SK-N-SH (cell line): ENCODE measurements around the gene FASTK. TPM values are rescaled to one million over a fixed set of nuclear protein-coding genes. Genes with fewer than 3 reads are reported as not detected.

Source experiments
- CTCF ChIA-PET: fragments of 300-600, 350-600 bp; formaldehyde crosslinking; extraction: SDS; loops from one replicate; lab custom pipeline; 2021; lab: Yijun Ruan, JAX
- POLR2A ChIA-PET: fragments of 350-600 bp; sonication (Branson Sonifier 250); formaldehyde crosslinking; extraction: SDS; loops from one replicate; lab custom pipeline; 2020; ENCODE audit warnings: antibody characterized with exemption, inconsistent platforms; lab: Yijun Ruan, JAX
- DNase-seq: peaks from one replicate; pipeline ENCODE4 v3.0.0; 2012
- H2AFZ ChIP-seq: fragments of 200-600 bp; sonication (generic); 2 replicates; pipeline ENCODE4 v1.8.1; 2016; ENCODE audit warnings: antibody characterized with exemption, mild to moderate bottlenecking, low read depth
- H3F3A ChIP-seq: fragments of 200-600 bp; sonication (generic); replicated peaks from 2 replicates; pipeline ENCODE3; 2016; ENCODE audit warnings: antibody characterized with exemption, mild to moderate bottlenecking; ENCODE audit not compliant: insufficient read depth
- H3K27ac ChIP-seq, 2 experiments: fragments of 200-500 bp in 1 of 2; fragments of 200-600 bp in 1 of 2; sonication (Bioruptor generic) in 1 of 2; sonication (generic), shearing (Covaris generic) in 1 of 2; 2 replicates each; pipeline versions ENCODE4 v1.5.1 to v1.6.1; 2014 to 2016; ENCODE audit warnings: low read depth in 2 of 2, inconsistent platforms in 1 of 2, low read length in 1 of 2, mild to moderate bottlenecking in 1 of 2, mixed read lengths in 1 of 2
- H3K27me3 ChIP-seq: fragments of 200-600 bp; sonication (generic), shearing (Covaris generic); 2 replicates; pipeline ENCODE4 v1.6.1; 2016; ENCODE audit warnings: mixed run types; ENCODE audit not compliant: insufficient read depth
- H3K36me3 ChIP-seq, 2 experiments: fragments of 200-500 bp in 1 of 2; fragments of 200-600 bp in 1 of 2; sonication (Bioruptor generic) in 1 of 2; sonication (generic) in 1 of 2; replicated peaks in 1 of 2; 2 replicates each; pipeline versions ENCODE3 to v1.5.1; 2014 to 2016; ENCODE audit warnings: low read length in 1 of 2, mild to moderate bottlenecking in 1 of 2; ENCODE audit not compliant: insufficient read depth in 2 of 2, control insufficient read depth in 1 of 2
- H3K4me1 ChIP-seq, 2 experiments: fragments of 200-500 bp in 1 of 2; fragments of 200-600 bp in 1 of 2; sonication (Bioruptor generic) in 1 of 2; sonication (generic), shearing (Covaris generic) in 1 of 2; 2 replicates each; pipeline versions ENCODE4 v1.5.1 to v1.6.1; 2014 to 2016; ENCODE audit warnings: low read depth in 1 of 2, low read length in 1 of 2, mixed run types in 1 of 2; ENCODE audit not compliant: insufficient read depth in 2 of 2, control insufficient read depth in 1 of 2
- H3K4me2 ChIP-seq: fragments of 200-600 bp; sonication (generic), shearing (Covaris generic); 2 replicates; pipeline ENCODE4 v1.6.1; 2017; ENCODE audit warnings: mixed run types
- H3K4me3 ChIP-seq, 2 experiments: fragments of 200-500 bp in 1 of 2; fragments of 200-600 bp in 1 of 2; sonication (Bioruptor generic) in 1 of 2; sonication (generic), shearing (Covaris generic) in 1 of 2; 2 replicates each; pipeline versions ENCODE4 v1.5.1 to v1.8.1; 2014 to 2016; ENCODE audit warnings: low read depth in 2 of 2, inconsistent platforms in 1 of 2, low read length in 1 of 2, mild to moderate bottlenecking in 1 of 2, mixed read lengths in 1 of 2, moderate library complexity in 1 of 2
- H3K79me2 ChIP-seq: fragments of 200-600 bp; sonication (generic); 2 replicates; pipeline ENCODE4 v1.8.1; 2017; ENCODE audit warnings: mild to moderate bottlenecking; ENCODE audit not compliant: insufficient read depth
- H3K9ac ChIP-seq: fragments of 200-600 bp; sonication (generic); 2 replicates; pipeline ENCODE4 v1.6.1; 2017; ENCODE audit warnings: mixed run types
- H3K9me2 ChIP-seq: fragments of 200-600 bp; sonication (generic); 2 replicates; pipeline ENCODE4 v1.6.1; 2017; ENCODE audit warnings: mixed run types
- H3K9me3 ChIP-seq: fragments of 200-600 bp; sonication (generic); 2 replicates; pipeline ENCODE4 v1.6.1; 2017; ENCODE audit warnings: mixed run types, mild to moderate bottlenecking, moderate library complexity
- H4K20me1 ChIP-seq: fragments of 200-600 bp; sonication (generic); 2 replicates; pipeline ENCODE4 v1.6.1; 2017; ENCODE audit warnings: mild to moderate bottlenecking, mixed run types; ENCODE audit not compliant: insufficient read depth
- CHD2 ChIP-seq: fragments of 150-350 bp; IDR thresholded peaks from 2 replicates; pipeline ENCODE4 v1.6.1; 2018; ENCODE audit warnings: low read length; ENCODE audit not compliant: partially characterized antibody
- ELF1 ChIP-seq: IDR thresholded peaks from 2 replicates; pipeline ENCODE4 v1.4.0; 2012
- EP300 ChIP-seq, 2 experiments: IDR thresholded peaks; 2 replicates each; pipeline versions ENCODE4 v1.4.0 to v1.6.1; 2012; ENCODE audit warnings: borderline replicate concordance in 1 of 2, low read depth in 1 of 2, low read length in 1 of 2
- EZH2phosphoT487 ChIP-seq: fragments of 200-600 bp; sonication (generic); IDR thresholded peaks from 2 replicates; pipeline ENCODE4 v1.6.1; 2017; ENCODE audit warnings: low read depth, mixed run types, mild to moderate bottlenecking, antibody characterized with exemption, moderate library complexity, borderline replicate concordance
- FOSL2 ChIP-seq: IDR thresholded peaks from 2 replicates; pipeline ENCODE4 v1.4.0; 2012; ENCODE audit warnings: low read depth, mild to moderate bottlenecking, moderate library complexity, borderline replicate concordance
- FOXM1 ChIP-seq: IDR thresholded peaks from 2 replicates; pipeline ENCODE4 v1.4.0; 2012; ENCODE audit warnings: low read depth, mild to moderate bottlenecking
- GATA2 ChIP-seq: sonication (generic); formaldehyde crosslinking; IDR thresholded peaks from 2 replicates; pipeline ENCODE4 v1.5.0; 2020; ENCODE audit warnings: mild to moderate bottlenecking, missing genetic modification reagents
- JUND ChIP-seq: IDR thresholded peaks from 2 replicates; pipeline ENCODE4 v1.4.0; 2012
- MXI1 ChIP-seq: IDR thresholded peaks from 2 replicates; pipeline ENCODE4 v1.6.1; 2012; ENCODE audit warnings: mild to moderate bottlenecking, low read depth, low read length, improper control_type of control experiment
- RCOR1 ChIP-seq: fragments of 150-350 bp; IDR thresholded peaks from 2 replicates; pipeline ENCODE4 v1.6.1; 2017; ENCODE audit warnings: antibody characterized with exemption, low read length
- RXRA ChIP-seq: IDR thresholded peaks from 2 replicates; pipeline ENCODE4 v1.4.0; 2012; ENCODE audit warnings: low read depth, mild to moderate bottlenecking, borderline replicate concordance
- SIN3A ChIP-seq: IDR thresholded peaks from 2 replicates; pipeline ENCODE4 v1.6.1; 2012; ENCODE audit warnings: low read depth, mild to moderate bottlenecking, low read length, moderate library complexity, borderline replicate concordance
- SMC3 ChIP-seq: IDR thresholded peaks from 2 replicates; pipeline ENCODE4 v1.6.1; 2012; ENCODE audit warnings: low read depth, low read length, improper control_type of control experiment
- TAF1 ChIP-seq: IDR thresholded peaks from 2 replicates; pipeline ENCODE4 v1.6.1; 2012; ENCODE audit warnings: low read depth, mild to moderate bottlenecking, low read length, moderate library complexity, borderline replicate concordance
- TCF12 ChIP-seq: IDR thresholded peaks from 2 replicates; pipeline ENCODE4 v1.4.0; 2012
- YY1 ChIP-seq: IDR thresholded peaks from 2 replicates; pipeline ENCODE4 v1.4.0; 2012; ENCODE audit warnings: low read depth, mild to moderate bottlenecking
- WGBS: methylation state at CpG from one replicate; pipeline ENCODE4 v1.1.6; 2017; ENCODE audit warnings: low lambda C conversion rate; 5-methylcytosine and 5-hydroxymethylcytosine counted together
- polyA plus RNA-seq, 3 experiments: library from polyadenylated mRNA; depleted of rRNA; stranded (reverse); fragments of >200 nt; gene quantifications; 2 replicates each; pipeline ENCODE4 v1.2.3, GENCODE V29; 2012
- TF ChIP-seq, protein P1 (sequence below): fragments of 150-350 bp; IDR thresholded peaks from 2 replicates; pipeline ENCODE4 v1.6.1; 2016; ENCODE audit warnings: mild to moderate bottlenecking, low read depth, low read length
- TF ChIP-seq, protein P2 (sequence below): fragments of 200-600 bp; sonication (generic); IDR thresholded peaks from 2 replicates; pipeline ENCODE4 v1.6.1; 2017; ENCODE audit warnings: antibody characterized with exemption, mild to moderate bottlenecking, moderate library complexity
- TF ChIP-seq, protein P3 (sequence below): IDR thresholded peaks from 2 replicates; pipeline ENCODE4 v1.4.0; 2012; ENCODE audit warnings: low read depth, borderline replicate concordance
- TF ChIP-seq, protein P4 (sequence below): IDR thresholded peaks from 2 replicates; pipeline ENCODE4 v1.4.0; 2012; ENCODE audit warnings: low read depth

The FASTK gene
- polyA plus RNA-seq, 1 of the 3 experiments (the other 2 are of a cell fraction), result 125 TPM

DNA sequence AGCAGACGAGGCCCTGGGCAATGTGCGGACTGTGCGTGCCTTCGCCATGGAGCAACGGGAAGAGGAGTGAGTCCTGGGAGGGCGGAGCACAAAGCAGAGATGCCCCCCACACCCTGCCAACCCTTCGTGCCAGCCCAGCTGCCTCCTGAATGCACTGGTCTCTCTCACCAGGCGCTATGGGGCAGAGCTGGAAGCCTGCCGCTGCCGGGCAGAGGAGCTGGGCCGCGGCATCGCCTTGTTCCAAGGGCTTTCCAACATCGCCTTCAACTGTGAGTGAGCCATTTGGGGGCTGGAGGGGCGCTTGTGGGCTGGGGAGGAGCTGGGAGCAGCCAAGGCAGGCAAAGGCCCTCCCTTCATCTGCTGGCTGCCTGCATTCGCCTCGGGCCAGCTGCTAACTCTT, 44.7 kb downstream of the FASTK start:
- Histone ChIP-seq H3K27ac (no peak overlapping the region), H3K4me3 (no peak overlapping the region), H3K36me3 (peaks cover 12 to 52% of the 10 kb centered on the region in 2 experiments), H3K9me3 (no peaks in the 10 kb centered on the region), H3K79me2 (peaks cover 22% of the 10 kb centered on the region), H3K27me3 (no peaks in the 10 kb centered on the region), H3K4me2 (no peak overlapping the region), H3K4me1 (peaks cover 25 to 30% of the 10 kb centered on the region in 2 experiments), H2AFZ (no peak overlapping the region), H3K9ac (no peak overlapping the region), H3F3A (peaks cover 25% of the 10 kb centered on the region), H3K9me2 (no peaks in the 10 kb centered on the region), H4K20me1 (no peaks in the 10 kb centered on the region)
- TF ChIP-seq, protein P1, sequence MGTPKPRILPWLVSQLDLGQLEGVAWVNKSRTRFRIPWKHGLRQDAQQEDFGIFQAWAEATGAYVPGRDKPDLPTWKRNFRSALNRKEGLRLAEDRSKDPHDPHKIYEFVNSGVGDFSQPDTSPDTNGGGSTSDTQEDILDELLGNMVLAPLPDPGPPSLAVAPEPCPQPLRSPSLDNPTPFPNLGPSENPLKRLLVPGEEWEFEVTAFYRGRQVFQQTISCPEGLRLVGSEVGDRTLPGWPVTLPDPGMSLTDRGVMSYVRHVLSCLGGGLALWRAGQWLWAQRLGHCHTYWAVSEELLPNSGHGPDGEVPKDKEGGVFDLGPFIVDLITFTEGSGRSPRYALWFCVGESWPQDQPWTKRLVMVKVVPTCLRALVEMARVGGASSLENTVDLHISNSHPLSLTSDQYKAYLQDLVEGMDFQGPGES, result no peak
- no peak for TF ChIP-seq SMC3
- TF ChIP-seq, protein P2, sequence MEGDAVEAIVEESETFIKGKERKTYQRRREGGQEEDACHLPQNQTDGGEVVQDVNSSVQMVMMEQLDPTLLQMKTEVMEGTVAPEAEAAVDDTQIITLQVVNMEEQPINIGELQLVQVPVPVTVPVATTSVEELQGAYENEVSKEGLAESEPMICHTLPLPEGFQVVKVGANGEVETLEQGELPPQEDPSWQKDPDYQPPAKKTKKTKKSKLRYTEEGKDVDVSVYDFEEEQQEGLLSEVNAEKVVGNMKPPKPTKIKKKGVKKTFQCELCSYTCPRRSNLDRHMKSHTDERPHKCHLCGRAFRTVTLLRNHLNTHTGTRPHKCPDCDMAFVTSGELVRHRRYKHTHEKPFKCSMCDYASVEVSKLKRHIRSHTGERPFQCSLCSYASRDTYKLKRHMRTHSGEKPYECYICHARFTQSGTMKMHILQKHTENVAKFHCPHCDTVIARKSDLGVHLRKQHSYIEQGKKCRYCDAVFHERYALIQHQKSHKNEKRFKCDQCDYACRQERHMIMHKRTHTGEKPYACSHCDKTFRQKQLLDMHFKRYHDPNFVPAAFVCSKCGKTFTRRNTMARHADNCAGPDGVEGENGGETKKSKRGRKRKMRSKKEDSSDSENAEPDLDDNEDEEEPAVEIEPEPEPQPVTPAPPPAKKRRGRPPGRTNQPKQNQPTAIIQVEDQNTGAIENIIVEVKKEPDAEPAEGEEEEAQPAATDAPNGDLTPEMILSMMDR, result no peak
- no peak for TF ChIP-seq CHD2
- TF ChIP-seq MXI1, result no peak
- no peak for TF ChIP-seq TCF12
- no peak for TF ChIP-seq GATA2 (CRISPR knock-in tag)
- no peak for TF ChIP-seq SIN3A
- no peak for DNase-seq
- POLR2A ChIA-PET, result no interaction called here
- 95% methylated on average over 14 of the region's 17 CpGs for WGBS
- CTCF ChIA-PET, result interaction anchor here (0.7 to 9.5 kb wide), 4 partner anchors 17 to 88 kb away, joined by 3 to 59 read pairs (median 4); no protein-coding TSS in a partner anchor

DNA sequence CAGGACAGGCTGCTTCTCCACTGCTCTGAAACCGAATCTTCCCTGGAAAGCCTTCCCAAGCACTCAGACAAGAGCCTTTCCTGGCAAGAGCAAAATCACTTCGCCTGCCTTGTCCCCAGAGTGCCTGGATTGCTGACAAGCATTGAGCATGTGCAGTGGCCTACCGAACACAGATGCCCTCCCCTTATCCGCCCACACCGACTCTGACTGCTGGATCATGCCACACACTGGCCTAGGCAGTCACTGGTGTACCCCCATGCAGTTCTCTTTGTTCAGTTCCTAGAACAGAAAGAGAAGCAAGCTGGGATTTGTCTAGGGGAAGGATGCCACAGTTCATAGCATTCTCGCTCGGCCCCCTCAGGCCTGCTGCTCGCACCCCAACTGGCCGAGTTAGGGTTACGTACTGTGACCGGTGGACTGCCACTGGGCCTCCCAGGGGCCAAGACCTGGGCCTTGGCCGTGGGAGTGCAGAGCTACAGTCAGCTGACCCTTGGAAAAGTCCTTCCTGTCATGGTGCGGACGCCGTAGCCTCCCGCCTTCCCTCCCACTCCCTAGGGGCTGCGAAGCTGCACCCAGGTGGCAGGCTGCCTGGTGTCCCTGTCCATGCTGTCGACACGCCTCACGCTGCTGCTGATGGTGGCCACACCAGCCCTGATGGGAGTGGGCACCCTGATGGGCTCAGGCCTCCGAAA, 45.4 kb downstream of the FASTK start:
- Histone ChIP-seq H3K27ac (no peak overlapping the region), H3K79me2 (peaks cover 29% of the 10 kb centered on the region), H3K4me3 (no peak overlapping the region), H3K9me2 (no peaks in the 10 kb centered on the region), H2AFZ (no peak overlapping the region), H3K4me1 (peaks cover 20 to 26% of the 10 kb centered on the region in 2 experiments), H4K20me1 (no peaks in the 10 kb centered on the region), H3K9ac (no peak overlapping the region), H3K27me3 (no peaks in the 10 kb centered on the region), H3K9me3 (no peaks in the 10 kb centered on the region), H3F3A (peaks cover 25% of the 10 kb centered on the region), H3K36me3 (peaks cover 12 to 52% of the 10 kb centered on the region in 2 experiments), H3K4me2 (no peak overlapping the region)
- CTCF ChIA-PET, result interaction anchor here (1.7 to 9.5 kb wide), 2 partner anchors 17 to 25 kb away, joined by 3 to 59 read pairs; no protein-coding TSS in a partner anchor
- WGBS, result 89% methylated on average over 17 of the region's 21 CpGs
- DNase-seq, result no peak
- POLR2A ChIA-PET, result interaction anchor here (1.3 kb wide), 1 partner anchor 10 kb away, joined by 3 read pairs; no protein-coding TSS in a partner anchor
- TF ChIP-seq ELF1, result no peak
- TF ChIP-seq RCOR1, result no peak
- no peak for TF ChIP-seq SIN3A
- no peak for TF ChIP-seq SMC3
- no peak for TF ChIP-seq FOXM1
- TF ChIP-seq GATA2 (CRISPR knock-in tag), result no peak
- TF ChIP-seq EZH2phosphoT487, result no peak
- no peak for TF ChIP-seq TCF12
- no peak for TF ChIP-seq YY1
- TF ChIP-seq, protein P2, result no peak
- no peak for TF ChIP-seq RXRA
- no peak for TF ChIP-seq FOSL2
- TF ChIP-seq MXI1, result no peak
- TF ChIP-seq, protein P3, sequence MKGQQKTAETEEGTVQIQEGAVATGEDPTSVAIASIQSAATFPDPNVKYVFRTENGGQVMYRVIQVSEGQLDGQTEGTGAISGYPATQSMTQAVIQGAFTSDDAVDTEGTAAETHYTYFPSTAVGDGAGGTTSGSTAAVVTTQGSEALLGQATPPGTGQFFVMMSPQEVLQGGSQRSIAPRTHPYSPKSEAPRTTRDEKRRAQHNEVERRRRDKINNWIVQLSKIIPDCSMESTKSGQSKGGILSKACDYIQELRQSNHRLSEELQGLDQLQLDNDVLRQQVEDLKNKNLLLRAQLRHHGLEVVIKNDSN, result no peak
- TF ChIP-seq EP300 (IDR thresholded peaks at IDR 0.05; ENCODE audit: borderline replicate concordance in 1 of 2, low read depth in 1 of 2, low read length in 1 of 2), result no peak
- TF ChIP-seq JUND, result no peak
- no peak for TF ChIP-seq TAF1
- TF ChIP-seq, protein P4, sequence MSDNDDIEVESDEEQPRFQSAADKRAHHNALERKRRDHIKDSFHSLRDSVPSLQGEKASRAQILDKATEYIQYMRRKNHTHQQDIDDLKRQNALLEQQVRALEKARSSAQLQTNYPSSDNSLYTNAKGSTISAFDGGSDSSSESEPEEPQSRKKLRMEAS, result no peak
